Measurements from ENCODE around the gene GALNT10.

- TF ChIP-seq CTCF (IDR thresholded peaks at IDR 0.05), result no peak
- TF ChIP-seq POLR2A (IDR thresholded peaks at IDR 0.05), result no peak
Measured at GRCh38 chr5:154145268-154145667, 45.3 kb upstream of the GALNT10 start.
